GM21576 (cell line): Measurements from ENCODE around the gene OR10V1.
A peak's percentile ranks its signal among the peaks of the same experiment; 100 is the strongest.

Experiments
- ATAC-seq: cut with Tn5 transposase; IDR thresholded peaks from one replicate; pipeline ENCODE4 v1.9.1; 2021; ENCODE audit warnings: mild to moderate bottlenecking, moderate library complexity; ENCODE audit not compliant: unreplicated experiment

The OR10V1 gene, protein sequence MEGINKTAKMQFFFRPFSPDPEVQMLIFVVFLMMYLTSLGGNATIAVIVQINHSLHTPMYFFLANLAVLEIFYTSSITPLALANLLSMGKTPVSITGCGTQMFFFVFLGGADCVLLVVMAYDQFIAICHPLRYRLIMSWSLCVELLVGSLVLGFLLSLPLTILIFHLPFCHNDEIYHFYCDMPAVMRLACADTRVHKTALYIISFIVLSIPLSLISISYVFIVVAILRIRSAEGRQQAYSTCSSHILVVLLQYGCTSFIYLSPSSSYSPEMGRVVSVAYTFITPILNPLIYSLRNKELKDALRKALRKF

DNA sequence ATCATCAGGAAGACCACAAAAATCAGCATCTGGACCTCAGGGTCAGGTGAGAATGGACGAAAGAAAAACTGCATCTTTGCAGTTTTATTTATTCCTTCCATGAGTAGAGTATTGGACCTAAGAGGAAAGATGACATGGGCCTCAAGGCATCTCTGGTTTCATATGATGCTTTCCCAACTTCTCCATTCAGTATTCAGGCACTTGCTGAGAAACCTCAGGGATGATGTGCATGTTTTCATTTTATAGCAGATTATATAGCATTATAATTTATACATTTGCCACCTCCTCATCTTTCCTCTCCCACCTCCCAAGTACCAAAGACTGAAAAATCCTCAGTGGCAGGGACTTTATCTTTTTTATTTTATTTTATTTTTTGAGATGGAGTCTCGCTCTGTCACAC, at the start of gene OR10V1:
Gene OR10V1 (minus strand): TSS at position 101 of the 400 bp plus-strand sequence. CDS start 0 bp downstream, at position 101.
- ATAC-seq: no peak

DNA sequence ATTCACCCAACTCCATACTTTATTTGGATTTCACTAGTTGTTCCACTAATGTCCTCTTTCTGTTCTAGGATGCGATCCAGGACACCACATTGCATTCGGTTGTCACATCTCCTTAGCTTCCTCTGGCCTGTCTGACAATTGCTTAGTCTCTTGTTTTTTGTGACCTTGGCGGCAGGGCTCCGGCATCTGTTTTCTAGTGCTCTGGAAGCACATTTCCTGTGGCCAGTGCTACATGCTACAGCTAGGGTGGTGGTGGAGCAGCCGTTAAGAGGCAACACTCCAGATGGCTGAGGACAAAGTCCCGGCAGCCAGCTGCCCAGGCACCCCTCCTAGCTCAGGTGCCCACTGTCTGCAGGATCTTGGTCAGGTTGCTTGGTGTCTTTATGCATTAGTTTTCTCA, 48.3 kb upstream of the OR10V1 start:
- ATAC-seq: no peak

DNA sequence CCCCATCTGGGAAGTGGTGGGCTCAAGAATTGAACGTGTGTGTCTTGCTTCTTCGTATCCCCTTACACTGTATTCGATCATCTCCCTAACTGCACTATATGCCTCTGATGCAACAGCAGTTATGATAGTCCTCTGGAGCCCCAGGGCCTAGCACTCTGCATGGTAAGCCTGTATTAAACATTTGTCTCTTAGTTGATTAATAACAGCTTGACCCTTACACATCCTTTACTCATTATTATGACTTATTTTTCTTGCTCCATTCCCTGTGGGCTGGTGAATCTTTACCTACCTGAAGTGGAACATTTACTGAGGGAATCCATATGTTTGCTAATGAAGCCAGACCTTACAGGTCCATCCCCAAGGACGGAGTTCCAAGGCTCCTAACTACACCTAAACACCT, 47.1 kb upstream of the OR10V1 start:
- ATAC-seq: no peak

DNA sequence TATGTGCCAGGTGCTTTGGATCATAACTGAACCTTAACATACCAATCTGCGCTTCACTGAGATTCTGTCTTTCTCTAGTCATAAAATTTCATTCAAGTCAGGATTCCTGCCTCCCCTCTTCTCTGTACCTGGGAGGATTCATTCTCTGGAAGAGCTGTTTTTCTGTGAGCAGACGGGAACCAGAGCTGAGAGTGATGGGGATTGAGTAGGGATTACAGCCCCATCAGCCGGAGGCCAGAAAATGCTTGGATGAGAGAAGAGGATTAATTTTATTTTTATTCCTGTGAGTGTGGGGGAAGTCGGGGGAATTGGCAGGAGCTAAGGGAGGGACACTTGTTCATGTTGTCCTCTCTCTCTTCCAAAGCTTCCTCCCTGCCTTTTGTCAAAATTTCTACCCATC, 46.3 kb upstream of the OR10V1 start:
- ATAC-seq: no peak

DNA sequence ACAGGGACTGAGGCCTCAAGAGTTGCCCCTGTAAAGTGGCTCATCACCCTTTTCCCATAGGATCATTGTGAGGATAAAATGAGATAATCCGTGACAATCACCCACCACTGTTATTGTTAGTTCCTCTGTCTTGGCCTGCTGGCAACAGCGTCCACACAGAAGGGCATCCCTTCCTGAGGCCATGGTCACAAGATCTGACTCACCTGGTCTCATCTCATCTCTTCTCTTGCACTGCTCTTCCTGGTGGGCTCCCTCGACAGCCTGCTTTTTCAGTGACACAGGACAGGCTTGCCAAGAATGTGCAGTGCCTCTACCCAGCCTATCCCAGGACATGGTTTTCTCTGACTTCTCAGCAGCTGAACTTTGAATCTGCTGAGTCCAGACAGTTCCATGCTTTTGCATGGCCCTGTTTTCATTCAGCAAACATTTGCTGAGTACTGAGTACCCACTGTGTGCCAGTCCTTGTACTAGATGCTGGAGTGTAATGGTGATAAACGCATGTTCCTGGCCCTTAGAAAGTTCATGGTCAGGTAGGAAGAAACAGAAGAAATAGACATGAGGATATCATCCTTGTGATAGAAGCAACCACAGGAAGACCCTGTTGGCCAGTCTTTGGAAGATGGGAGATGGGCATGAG, 44.9 kb upstream of the OR10V1 start:
- no peak for ATAC-seq

DNA sequence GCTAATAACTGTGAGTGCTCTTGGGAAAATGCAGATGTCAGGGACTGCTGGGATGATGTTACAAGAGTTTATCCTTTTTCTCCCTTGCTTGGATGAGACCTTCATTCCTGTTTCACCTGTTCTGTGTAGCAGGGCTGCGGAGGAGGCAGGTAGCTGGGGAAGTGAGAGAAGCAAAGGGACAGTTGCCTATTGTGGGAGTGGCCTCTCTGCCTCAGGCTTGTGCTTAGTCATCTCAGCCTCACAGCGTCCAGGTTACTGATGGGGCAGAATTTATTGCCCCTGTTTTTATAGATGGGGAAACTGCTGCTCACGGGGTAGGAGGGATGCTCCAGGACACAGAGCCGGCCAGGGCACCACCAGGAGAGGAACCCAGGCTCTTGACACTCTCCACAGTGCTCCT, 43.2 kb upstream of the OR10V1 start:
- ATAC-seq: no peak

DNA sequence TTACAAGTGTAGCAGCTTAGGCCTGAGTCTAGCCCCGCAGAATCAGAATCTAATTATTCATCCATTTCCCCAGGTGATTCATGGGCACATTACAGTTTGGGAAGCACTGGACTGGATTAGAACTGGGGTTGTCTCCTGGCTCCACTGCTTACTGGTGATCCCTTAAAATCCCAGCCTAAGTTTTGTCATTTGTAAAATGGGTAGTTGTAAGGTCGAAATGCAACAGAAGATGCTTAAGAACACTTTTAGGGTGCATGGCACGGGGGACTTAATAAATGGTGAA, 42.9 kb upstream of the OR10V1 start:
- no peak for ATAC-seq

DNA sequence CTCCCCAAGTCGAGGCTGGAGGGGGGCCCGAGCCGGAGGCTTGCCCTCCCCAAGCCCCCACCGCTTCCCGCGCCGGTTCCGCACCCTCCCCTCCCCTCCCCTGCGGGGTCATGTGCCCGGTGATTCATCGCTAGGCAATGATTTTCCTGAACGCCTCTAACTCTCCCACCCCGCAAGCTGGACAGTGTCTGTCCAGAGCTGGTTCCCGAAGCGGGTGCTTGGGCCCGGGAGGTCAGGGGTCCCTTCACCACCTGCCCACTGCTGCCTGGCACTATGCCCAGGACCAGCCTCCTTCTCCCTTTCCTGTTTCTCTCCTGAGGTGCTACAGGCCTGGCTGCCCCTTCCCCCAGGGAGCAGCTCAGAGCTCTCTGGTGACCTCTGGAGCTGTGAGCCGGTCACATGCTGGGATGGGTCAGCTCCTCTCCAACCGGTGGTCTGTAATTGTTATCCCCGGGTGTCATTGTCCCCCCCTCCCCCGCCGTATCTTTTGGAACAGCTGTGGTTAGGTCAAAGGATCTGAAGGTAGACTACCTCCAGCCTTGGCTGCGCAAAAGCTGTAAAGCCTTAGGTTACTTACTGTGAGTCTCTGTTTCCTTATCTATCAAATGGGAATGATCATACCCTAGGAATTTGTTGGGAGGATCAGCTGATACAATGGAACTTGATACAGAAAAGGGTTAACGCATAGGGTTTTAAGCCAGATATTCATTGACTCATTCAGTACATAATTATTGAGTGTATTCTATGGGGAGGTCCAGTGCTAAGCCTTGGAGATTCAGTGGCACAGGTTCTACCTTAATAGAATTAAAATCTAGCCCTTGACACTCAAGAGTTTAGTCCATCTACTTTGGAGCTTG, 42.3 kb upstream of the OR10V1 start:
- no peak for ATAC-seq

DNA sequence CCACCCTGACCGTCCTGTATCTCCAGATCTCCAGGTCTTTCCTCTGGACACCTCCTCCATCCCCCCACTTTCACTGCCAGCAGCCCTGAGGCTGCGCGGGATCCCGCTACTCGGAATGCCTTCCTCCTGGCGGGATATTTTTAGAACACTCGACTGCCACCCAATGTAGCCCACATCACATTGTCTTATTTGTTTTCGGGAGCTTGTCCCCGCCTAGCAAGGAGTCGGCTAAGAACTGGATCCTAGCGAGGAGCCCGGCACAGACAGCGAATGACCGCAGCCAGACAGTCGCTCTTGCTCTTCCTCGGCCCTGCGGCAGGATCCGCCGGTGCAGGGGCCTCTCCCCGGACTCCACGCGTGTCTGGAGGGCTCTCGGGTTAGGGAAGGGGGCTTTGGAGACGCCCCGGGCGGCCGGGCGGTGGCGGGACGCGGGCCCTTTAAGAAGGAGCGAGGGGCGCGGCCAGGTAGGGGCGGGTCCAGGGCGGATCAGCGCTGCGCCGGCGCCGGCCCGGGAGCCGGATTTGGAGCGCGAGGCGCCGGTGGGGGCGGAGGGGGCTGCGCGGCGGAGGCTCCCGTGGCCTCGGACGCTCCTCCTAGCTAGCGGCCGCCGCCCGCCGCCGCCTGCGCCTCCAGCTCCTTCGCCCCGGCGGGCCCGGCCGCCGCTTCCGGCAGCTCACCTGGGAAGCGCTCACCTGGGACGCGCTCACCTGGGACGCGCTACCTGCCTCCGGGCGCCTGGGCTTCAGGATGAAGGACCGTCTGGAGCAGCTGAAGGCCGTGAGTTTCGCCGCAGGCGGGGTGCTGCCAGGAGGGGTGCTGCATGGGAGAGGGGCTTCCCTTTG, 41.4 kb upstream of the OR10V1 start, which contains the start of gene STX3:
Gene STX3 (plus strand): TSS at position 518 of the 842 bp plus-strand sequence. CDS start 230 bp downstream, at position 748.
- ATAC-seq: peak; percentile 56

DNA sequence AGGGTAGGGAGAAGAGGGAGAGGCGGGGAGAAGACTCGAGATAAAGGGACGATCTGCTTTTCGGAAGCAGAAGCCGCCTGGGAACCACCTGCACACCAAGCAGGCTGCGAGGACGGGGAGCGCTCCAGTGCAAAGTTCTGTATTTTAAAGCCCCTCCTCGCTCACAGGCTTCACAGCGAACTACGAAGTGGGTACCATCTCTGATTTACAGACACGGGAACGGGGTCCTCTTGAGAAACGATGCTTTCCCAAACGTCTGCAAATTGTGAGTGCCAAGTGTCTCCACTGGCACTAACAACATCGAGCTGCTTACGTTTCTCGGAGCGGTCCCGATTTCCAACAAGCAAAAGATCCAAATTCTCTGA, 40.8 kb upstream of the OR10V1 start:
- ATAC-seq: peak; percentile 21

DNA sequence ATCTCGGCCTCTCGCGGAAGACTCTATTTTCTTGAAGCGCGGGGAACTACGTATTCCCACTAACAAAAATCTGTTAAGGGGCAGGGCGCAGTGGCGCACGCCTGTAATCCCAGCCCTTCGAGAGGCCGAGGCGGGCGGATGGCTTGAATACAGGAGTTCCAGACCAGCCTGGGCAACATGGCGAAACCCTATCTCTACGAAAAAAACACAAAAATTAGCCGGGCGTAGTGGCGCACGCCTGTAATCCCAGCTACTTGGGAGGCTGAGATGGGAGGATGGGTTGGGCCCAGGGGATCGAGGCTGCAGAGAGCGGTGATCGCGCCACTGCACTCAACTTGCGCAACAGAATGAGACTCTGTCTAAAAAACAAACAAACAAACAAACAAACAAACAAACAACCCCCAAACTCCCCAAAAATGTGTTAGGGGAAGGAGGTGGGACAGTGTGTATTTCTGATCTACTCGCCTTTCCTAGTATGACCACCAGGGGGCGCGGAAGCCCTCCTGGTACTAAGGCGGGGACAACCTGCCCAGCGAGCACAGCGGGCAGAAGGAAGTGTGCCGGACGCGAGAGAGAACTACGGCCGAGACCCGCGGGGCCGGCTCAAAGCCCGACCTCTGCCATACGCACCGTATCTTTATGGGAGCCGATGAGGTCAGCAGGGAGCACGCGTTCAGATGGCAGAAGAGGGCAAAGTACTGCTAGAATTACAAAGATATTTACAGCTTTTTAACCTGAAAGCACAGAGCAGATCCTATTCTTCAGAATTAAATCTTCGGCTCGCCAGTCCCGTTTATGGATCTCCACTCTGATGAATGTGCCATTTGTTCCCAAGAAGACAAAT, 40.2 kb upstream of the OR10V1 start:
- peak; percentile 65 for ATAC-seq

DNA sequence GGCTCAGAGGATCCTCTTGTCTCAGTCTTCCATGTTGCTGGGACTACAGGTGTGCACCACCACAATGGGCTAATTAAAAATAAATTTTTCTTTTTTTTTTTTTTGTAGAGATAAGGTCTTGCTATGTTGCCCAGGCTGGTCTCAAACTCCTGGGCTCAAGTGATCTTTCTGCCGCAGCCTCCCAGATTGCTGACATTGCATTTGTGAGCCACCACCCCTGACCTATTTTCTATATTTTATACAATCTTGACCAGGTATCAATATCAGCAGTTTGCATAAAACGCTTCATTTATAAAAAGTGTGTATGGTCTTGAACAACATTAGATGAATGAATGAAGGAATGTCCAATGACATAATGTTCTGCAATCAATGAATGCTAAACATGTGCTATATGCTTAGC, 32.5 kb upstream of the OR10V1 start:
- ATAC-seq: no peak

DNA sequence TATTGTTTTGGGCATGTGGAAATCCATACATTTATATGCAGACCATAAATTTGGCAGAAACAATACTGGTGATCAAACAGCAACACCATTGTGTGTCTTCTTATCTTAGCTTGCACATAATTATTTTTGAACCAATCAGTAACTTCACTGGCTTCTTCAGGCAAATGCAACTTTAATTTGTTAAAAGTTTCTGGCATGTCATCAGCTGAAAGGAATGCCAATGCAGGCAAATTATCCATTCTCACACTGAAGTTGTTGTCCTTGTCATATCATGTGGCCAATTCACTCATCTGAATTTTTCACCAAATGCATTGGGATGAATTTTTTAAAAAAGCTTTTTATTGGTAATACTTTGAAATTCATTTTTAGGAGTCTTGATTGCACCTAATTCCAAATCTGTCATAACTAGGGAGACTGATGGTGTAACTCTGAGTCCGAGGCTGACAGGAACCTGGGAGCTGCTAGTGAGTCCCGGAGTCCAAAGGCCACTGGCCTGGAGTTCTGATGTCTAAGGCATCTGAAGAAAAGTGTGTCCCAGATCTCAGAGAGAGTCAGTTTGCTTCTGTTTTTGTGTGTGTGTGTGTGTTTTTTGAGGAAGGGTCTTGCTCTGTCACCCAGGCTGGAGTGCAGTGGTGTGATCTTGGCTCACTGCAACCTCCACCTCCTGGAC, 17.4 kb upstream of the OR10V1 start:
- ATAC-seq: no peak

DNA sequence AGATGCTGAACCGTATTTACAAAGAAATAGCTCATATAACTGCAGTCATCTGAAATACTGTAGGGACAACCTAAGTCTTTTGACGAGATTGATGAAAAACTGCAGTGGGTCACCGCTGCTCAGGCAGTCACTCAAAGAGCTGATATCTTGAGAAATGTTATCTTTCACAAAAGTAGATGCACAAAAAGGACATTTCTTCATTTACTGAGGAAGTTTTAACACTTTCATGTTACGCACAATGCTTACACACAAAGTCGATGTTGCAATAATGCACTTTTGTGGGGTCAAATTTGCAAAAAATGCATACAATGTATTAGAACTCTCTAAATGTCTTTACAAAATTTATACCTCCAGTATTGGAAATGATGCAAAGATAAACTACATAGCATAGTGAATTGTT, 16.2 kb upstream of the OR10V1 start:
- no peak for ATAC-seq

DNA sequence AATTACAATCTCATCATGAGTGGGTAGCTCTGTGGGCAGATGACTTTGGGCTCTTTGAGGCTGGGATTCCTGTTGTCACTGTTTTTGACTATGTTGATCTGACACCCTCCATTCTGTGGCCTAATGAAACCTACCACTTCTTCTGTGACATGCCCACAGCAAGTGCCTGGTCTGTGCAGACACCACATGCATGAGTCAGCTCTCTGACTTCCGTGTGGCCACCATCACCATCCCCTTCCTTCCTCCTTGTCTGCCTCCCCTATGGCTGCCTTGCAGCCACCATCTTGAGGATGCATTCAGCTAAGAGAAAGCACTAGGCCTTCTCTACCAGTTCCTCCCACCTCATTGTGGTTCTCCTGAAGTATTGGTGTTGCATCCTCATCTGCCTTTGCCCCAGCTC, 15.3 kb upstream of the OR10V1 start:
- no peak for ATAC-seq

DNA sequence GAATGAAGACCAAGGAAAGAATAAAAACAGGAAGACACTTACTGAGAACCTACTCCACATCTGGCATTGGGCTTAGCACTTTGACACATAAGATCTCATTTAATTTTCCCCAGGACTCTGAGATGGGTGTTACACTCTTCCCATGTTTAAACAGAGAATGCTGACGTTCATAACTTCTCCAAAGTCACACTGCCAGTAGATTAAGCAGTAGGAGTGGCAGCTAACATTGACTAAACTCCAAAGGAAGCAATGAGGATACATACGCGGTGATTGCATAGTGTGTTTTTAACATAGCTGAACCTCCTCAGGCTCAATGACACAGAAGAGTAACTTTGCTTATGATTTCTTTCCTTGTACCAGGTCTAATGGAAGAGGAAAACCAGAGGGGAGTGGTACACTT, 14.5 kb upstream of the OR10V1 start:
- ATAC-seq: no peak

DNA sequence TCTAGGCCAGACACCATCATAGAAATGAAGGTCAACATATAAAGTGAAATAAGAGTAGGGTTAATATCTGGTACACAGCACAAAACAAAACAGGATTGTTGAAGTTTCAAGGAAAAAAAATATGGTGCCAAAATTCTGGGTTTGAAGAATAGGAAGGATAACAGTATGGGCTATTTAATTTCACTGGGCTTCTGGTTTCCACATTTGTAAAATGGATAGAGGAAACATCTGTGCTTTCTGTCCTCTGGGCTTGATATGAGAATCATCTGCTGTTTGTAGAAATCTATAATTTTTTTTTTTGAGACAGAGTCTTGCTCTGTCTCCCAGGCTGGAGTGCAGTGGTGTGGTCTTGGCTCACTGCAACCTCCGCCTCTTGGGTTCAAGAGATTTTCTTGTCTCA, 13.8 kb upstream of the OR10V1 start:
- ATAC-seq: no peak

DNA sequence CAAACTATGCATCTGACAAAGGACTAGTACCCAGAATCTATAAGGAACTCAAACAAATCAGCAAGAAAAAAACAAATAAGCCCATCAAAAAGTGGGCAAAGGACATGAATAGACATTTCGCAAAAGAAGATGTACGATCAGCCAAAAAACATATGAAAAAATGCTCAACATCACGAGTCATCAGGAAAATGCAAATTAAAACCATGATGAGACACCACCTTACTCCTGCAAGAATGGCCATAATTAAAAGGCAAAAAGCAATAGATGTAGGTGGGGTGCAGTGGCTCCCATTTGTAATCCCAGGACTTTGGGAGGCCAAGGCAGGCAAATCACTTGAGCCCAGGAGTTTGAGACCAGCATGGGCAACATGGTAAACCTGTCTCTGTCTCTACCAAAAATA, 10.4 kb upstream of the OR10V1 start:
- ATAC-seq: no peak

DNA sequence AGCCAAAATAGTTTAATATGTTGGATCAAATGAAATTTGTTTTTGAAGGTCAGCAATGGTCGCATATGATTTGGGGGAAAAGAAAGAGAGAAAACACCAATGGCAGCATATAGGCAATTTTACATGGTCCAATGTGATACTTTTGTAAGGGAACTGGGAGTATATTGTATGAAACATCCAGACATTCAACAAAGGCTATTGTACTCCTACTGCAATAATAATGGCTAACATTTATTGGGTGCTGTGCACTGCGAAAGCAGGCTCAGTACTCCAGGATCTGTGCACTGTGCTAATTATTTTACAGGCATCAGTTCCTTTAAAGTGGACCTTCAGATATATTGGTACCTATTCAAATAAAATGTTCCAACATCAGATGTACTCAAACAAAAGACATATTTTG, 5.9 kb upstream of the OR10V1 start:
- no peak for ATAC-seq

DNA sequence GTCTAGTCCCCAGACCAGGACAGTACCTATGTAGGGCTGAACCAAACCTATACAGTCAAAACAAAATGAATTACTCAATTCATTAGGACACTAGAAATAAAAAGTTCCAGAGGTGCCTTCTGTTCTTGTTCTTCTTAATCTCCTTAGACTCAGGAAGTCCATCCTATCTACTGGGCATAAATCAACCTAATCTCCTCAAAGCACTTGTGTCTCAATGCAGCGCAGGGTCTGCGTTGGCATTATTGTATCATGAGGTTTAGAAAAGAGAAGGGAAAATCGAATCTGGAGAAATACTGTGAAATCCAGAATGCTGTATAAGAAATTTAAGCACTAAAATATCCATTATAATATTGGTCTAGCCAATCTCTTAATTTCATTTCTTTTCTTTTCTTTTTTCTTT, 2.4 kb upstream of the OR10V1 start:
- ATAC-seq: no peak
